ENCODE results near the gene CREG2. TPM values are rescaled to one million over a fixed set of nuclear protein-coding genes. Genes with fewer than 3 reads are reported as not detected.

CREG2 gene
- total RNA-seq, 1 experiment from 2014 or later: 1.3 TPM

DNA sequence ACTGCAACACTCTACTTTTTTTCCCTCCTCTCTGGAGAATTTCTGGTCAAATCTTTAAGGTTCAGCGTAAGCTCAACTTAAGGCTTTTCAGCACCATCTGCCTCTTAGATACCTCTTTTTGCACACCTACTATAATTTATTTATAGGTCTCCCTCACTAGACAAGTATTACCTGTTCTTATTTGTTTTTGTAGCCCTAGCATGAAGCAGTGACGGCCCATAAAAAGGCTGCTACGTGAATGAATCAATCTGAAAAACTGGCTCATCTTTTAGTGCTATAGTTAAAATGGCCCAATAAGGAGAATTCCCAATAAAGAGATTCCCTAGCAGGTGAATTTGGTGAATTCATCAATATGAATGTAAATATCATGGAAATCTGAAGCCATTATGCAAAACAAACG lies 85.3 kb downstream of the CREG2 start:
- peaks cover 46% of the 10 kb centered on the region for H3K4me1 Mint-ChIP-seq (ENCODE audit: low read depth, unreplicated experiment)
- intact Hi-C loops (cut with micrococcal nuclease; ENCODE audit: unreplicated experiment): no loop called here
- peaks cover 24% of the 10 kb centered on the region for H3K36me3 Mint-ChIP-seq (ENCODE audit: insufficient read depth, unreplicated experiment)
- H3K9me3 Mint-ChIP-seq (ENCODE audit: low read depth, unreplicated experiment): no peaks in the 10 kb centered on the region
- no peak overlapping the region for H3K27ac Mint-ChIP-seq (ENCODE audit: unreplicated experiment)
- TF ChIP-seq, protein P1, sequence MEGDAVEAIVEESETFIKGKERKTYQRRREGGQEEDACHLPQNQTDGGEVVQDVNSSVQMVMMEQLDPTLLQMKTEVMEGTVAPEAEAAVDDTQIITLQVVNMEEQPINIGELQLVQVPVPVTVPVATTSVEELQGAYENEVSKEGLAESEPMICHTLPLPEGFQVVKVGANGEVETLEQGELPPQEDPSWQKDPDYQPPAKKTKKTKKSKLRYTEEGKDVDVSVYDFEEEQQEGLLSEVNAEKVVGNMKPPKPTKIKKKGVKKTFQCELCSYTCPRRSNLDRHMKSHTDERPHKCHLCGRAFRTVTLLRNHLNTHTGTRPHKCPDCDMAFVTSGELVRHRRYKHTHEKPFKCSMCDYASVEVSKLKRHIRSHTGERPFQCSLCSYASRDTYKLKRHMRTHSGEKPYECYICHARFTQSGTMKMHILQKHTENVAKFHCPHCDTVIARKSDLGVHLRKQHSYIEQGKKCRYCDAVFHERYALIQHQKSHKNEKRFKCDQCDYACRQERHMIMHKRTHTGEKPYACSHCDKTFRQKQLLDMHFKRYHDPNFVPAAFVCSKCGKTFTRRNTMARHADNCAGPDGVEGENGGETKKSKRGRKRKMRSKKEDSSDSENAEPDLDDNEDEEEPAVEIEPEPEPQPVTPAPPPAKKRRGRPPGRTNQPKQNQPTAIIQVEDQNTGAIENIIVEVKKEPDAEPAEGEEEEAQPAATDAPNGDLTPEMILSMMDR (IDR thresholded peaks at IDR 0.05; ENCODE audit: unreplicated experiment): no peak
- no peak for DNase-seq
- no peaks in the 10 kb centered on the region for H3K27me3 Mint-ChIP-seq (ENCODE audit: unreplicated experiment)
- no TSS peak for BruUV-seq (replicated peaks)
- CTCF ChIA-PET: interaction anchor here (1.0 kb wide), 1 partner anchor 40 kb away, joined by 3 read pairs; no protein-coding TSS in a partner anchor
- no peak overlapping the region for H3K4me3 Mint-ChIP-seq (ENCODE audit: low read depth, unreplicated experiment)

DNA sequence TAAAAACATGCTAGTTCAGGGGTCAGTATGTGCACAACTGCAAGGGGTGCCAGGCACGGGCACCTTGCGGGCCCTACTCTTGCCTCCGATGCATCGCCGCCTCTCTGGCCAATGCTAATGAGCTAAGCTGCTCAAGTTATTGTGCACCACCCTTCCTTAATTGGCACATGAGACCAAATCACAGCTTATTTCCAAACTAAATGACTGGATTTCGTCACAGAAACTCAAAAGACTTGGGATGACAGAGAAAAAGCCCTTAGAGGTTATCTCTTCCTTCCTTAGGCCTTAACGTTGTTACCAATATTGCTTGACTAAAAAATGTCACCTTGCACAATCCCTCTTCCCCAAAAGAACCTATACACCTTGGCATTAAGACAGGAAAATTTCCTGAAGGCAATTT lies 86.5 kb downstream of the CREG2 start:
- CTCF ChIA-PET: no interaction called here
- Mint-ChIP-seq H3K36me3 (ENCODE audit: insufficient read depth, unreplicated experiment) (peaks cover 19% of the 10 kb centered on the region), H3K4me1 (ENCODE audit: low read depth, unreplicated experiment) (peaks cover 40% of the 10 kb centered on the region), H3K9me3 (ENCODE audit: low read depth, unreplicated experiment) (no peaks in the 10 kb centered on the region), H3K4me3 (ENCODE audit: low read depth, unreplicated experiment) (no peak overlapping the region), H3K27ac (ENCODE audit: unreplicated experiment) (no peak overlapping the region), H3K27me3 (ENCODE audit: unreplicated experiment) (no peaks in the 10 kb centered on the region)
- DNase-seq: no peak
- TF ChIP-seq, protein P1 (IDR thresholded peaks at IDR 0.05; ENCODE audit: unreplicated experiment): no peak
- intact Hi-C loops (cut with micrococcal nuclease; ENCODE audit: unreplicated experiment): no loop called here
- BruUV-seq (replicated peaks): no TSS peak

DNA sequence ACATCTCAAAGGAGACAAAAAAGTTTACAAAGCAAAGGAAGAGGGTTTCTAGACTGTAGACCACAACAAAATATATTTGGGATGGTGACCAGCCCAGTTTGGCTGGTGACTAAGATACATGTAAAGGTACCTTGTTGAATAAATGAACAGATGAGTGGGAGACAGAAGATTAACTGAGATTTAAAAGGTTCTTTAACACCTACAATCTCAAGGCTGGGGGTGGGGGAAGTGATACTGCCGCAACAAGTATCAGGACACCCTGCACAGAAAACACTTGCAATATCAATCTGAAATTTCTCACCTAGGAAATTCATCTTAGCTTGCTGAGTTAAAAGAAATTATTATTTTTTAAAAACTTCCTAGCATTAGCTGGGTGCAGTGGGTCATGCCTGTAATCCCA lies 87.1 kb downstream of the CREG2 start:
- Mint-ChIP-seq H3K4me3 (ENCODE audit: low read depth, unreplicated experiment) (no peak overlapping the region), H3K27me3 (ENCODE audit: unreplicated experiment) (no peaks in the 10 kb centered on the region), H3K27ac (ENCODE audit: unreplicated experiment) (no peak overlapping the region), H3K36me3 (ENCODE audit: insufficient read depth, unreplicated experiment) (peaks cover 12% of the 10 kb centered on the region), H3K4me1 (ENCODE audit: low read depth, unreplicated experiment) (peaks cover 36% of the 10 kb centered on the region), H3K9me3 (ENCODE audit: low read depth, unreplicated experiment) (no peaks in the 10 kb centered on the region)
- DNase-seq: no peak
- TF ChIP-seq, protein P1 (IDR thresholded peaks at IDR 0.05; ENCODE audit: unreplicated experiment): no peak
- intact Hi-C loops (cut with micrococcal nuclease; ENCODE audit: unreplicated experiment): no loop called here
- no TSS peak for BruUV-seq (replicated peaks)
- CTCF ChIA-PET: no interaction called here

DNA sequence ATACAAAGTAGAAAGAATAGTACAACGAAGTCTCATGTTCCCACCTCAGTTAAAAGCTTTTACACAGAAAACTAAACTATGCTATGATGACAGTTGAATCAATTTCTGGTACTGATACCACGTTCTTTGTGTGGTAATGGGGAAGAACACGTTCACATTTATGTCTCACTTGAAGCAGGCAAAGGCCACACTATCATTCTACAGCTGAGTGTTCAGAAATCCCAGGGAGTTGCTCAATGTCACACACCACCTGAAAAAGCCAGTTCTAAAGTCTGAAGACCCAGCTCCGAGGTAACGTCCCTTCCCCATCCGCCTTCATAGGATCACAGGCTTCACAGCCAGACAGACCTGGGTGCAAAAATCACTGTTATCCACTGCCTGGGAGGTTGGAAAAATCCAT lies 87.7 kb downstream of the CREG2 start:
- no TSS peak for BruUV-seq (replicated peaks)
- H3K27me3 Mint-ChIP-seq (ENCODE audit: unreplicated experiment): no peaks in the 10 kb centered on the region
- CTCF ChIA-PET: interaction anchor here (1.2 to 1.4 kb wide), 2 partner anchors 12 to 46 kb away, joined by 3 to 4 read pairs; no protein-coding TSS in a partner anchor
- DNase-seq: no peak
- H3K4me1 Mint-ChIP-seq (ENCODE audit: low read depth, unreplicated experiment): peaks cover 33% of the 10 kb centered on the region
- no peak overlapping the region for H3K27ac Mint-ChIP-seq (ENCODE audit: unreplicated experiment)
- no peaks in the 10 kb centered on the region for H3K9me3 Mint-ChIP-seq (ENCODE audit: low read depth, unreplicated experiment)
- H3K36me3 Mint-ChIP-seq (ENCODE audit: insufficient read depth, unreplicated experiment): peaks cover 11% of the 10 kb centered on the region
- H3K4me3 Mint-ChIP-seq (ENCODE audit: low read depth, unreplicated experiment): no peak overlapping the region
- TF ChIP-seq, protein P1 (IDR thresholded peaks at IDR 0.05; ENCODE audit: unreplicated experiment): no peak
- intact Hi-C loops (cut with micrococcal nuclease; ENCODE audit: unreplicated experiment): no loop called here

Data from Calu3 (cell line).